NCI-H69 (cell line): ENCODE data around the gene REN.

Source experiments
- DNase-seq: peaks from one replicate; lab custom pipeline; 2025; lab: John Stamatoyannopoulos, UW

REN gene

DNA sequence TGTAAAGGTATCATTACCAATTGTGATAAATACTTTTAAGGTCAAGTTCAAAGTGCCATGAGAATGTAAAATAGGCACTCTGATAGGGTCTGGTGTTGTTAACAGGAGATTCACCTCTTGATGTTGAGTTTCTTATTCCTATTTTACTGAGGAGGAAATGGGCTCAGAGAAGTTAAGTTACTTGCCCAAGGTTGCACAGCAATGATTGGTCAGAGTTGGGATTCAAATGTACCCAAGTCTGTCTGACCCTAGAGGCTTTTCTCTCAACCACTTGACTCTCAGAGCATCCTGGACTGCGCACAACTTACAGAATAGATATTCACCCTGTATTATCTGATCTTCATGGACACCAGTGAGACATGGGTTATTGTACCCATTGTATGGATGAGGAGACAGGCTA, 59.3 kb downstream of the REN start:
- DNase-seq: no peak

DNA sequence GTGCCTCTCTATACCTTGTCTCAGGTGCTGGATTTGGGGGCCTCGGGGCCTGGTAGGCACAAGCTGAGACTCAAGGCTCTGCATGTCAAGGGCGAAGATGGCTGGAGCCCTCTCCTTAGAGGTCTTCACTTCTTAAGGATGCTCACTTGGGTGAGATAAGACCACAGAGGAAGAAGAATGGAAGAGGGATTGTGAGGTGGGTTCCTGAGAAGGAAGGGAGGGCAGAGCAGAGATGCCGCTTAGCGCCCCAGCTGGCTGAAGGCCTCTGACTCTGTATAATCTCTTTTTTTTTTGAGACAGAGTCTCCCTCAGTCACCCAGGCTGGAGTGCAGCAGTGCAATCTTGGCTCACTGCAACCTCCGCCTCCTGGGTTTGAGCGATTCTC, 61.0 kb downstream of the REN start:
- no peak for DNase-seq
